Osteocyte (in vitro differentiated cells): ENCODE data around the gene ARHGAP22. TPM values are rescaled to one million over a fixed set of nuclear protein-coding genes. Genes with fewer than 3 reads are reported as not detected.
"Not testable (repeated sequence)": the region's sequence is repeated elsewhere in the genome, so short reads cannot be mapped to it uniquely, and the experiment has no call there.

ENCODE experiments used
- DNase-seq: peaks from one replicate; pipeline ENCODE4 v3.0.0; 2021; ENCODE audit warnings: mixed read lengths; ENCODE audit not compliant: unreplicated experiment; ENCODE audit errors: extremely low spot score
- H3K27ac Mint-ChIP-seq: one replicate; pipeline ENCODE4 v1.8.0; 2021; ENCODE audit warnings: mild to moderate bottlenecking, mixed read lengths; ENCODE audit not compliant: unreplicated experiment
- H3K27me3 Mint-ChIP-seq: one replicate; pipeline ENCODE4 v1.8.0; 2021; ENCODE audit warnings: mixed read lengths; ENCODE audit not compliant: unreplicated experiment
- H3K36me3 Mint-ChIP-seq: one replicate; pipeline ENCODE4 v1.8.0; 2021; ENCODE audit warnings: mixed read lengths; ENCODE audit not compliant: unreplicated experiment
- H3K4me1 Mint-ChIP-seq: one replicate; pipeline ENCODE4 v1.8.0; 2021; ENCODE audit warnings: mixed read lengths; ENCODE audit not compliant: unreplicated experiment
- H3K4me3 Mint-ChIP-seq: one replicate; pipeline ENCODE4 v1.8.0; 2021; ENCODE audit warnings: mild to moderate bottlenecking, moderate library complexity, mixed read lengths; ENCODE audit not compliant: unreplicated experiment
- H3K9me3 Mint-ChIP-seq: one replicate; pipeline ENCODE4 v1.8.0; 2021; ENCODE audit warnings: mixed read lengths; ENCODE audit not compliant: unreplicated experiment
- CTCF ChIP-seq: fragments of 200-600 bp; sonication (generic); IDR thresholded peaks from 2 replicates; pipeline ENCODE4 v1.5.0; 2021; ENCODE audit warnings: antibody characterized with exemption, mild to moderate bottlenecking, moderate library complexity
- total RNA-seq: library from RNA; stranded (reverse); gene quantifications from 2 replicates; pipeline ENCODE4 v1.2.1, GENCODE V29; 2021

The ARHGAP22 gene
- total RNA-seq, 1 donor from 2014 or later = 0.64 TPM

GRCh38 chr10:48651293-48651692 lies 46.4 kb upstream of the ARHGAP22 start:
- Mint-ChIP-seq H3K27ac (no peak overlapping the region), H3K9me3 (no peaks in the 10 kb centered on the region), H3K4me1 (no peaks in the 10 kb centered on the region), H3K4me3 (no peak overlapping the region), H3K27me3 (peaks cover 38% of the 10 kb centered on the region), H3K36me3 (no peaks in the 10 kb centered on the region)
- DNase-seq = peak; percentile 62
- no peak for TF ChIP-seq CTCF

DNA sequence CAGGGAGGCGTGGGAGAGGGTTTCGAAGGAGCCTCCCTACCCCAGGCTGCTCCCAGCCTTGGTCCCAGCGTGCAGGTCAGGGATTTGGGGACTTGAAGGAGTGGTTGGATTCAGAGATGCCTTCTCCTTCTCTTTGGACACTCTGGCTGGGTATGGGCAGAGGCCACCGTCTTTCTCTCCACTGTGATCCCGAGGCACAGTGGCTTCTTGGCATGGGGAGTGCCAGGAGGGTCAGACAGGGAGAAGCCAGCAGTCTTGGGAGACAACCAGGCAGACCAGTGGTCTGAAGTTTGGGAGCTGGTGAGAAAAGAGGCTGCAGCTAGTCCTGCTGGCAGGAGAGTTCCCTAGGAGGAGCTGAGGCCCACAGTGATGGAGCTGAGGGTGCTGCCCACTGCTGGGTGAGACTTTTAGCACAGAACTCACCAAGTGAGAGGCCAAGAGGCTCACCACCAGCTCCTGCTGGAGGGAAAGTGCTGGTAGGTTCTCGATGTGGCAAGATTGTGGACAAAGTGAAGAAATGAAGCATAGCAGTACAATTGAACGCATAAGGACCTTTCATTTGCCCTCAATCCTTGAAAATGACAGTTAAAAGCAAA lies 44.6 kb upstream of the ARHGAP22 start:
- no peak for TF ChIP-seq CTCF
- peak; percentile 63 for DNase-seq
- Mint-ChIP-seq H3K27me3 (peaks cover 44% of the 10 kb centered on the region), H3K9me3 (no peaks in the 10 kb centered on the region), H3K4me3 (no peak overlapping the region), H3K4me1 (no peaks in the 10 kb centered on the region), H3K36me3 (no peaks in the 10 kb centered on the region), H3K27ac (no peak overlapping the region)

GRCh38 chr10:48648172-48648942 lies 43.5 kb upstream of the ARHGAP22 start:
- no peaks in the 10 kb centered on the region for H3K9me3 Mint-ChIP-seq
- no peak overlapping the region for H3K4me3 Mint-ChIP-seq
- no peaks in the 10 kb centered on the region for H3K36me3 Mint-ChIP-seq
- H3K4me1 Mint-ChIP-seq = no peaks in the 10 kb centered on the region
- TF ChIP-seq CTCF = no peak
- no peak overlapping the region for H3K27ac Mint-ChIP-seq
- peak; percentile 81 for DNase-seq
- peaks cover 43% of the 10 kb centered on the region for H3K27me3 Mint-ChIP-seq

DNA sequence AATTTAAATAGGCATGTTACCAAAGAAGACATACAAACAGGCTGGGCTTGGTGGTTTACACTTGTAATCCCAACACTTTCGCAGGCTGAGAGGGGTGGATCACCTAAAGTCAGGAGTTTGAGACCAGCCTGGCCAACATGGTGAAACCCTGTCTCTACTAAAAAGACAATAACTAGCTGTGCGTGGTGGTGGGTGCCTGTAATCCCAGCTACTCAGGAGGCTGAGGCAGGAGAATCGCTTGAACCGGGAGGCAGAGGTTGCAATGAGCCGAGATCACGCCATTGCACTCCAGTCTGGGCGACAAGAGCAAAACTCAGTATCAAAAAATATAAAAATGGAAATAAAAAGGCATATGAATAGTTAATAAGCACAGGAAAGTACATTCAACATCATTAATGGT lies 42.2 kb upstream of the ARHGAP22 start:
- H3K9me3 Mint-ChIP-seq, H3K36me3 Mint-ChIP-seq, H3K4me1 Mint-ChIP-seq, H3K4me3 Mint-ChIP-seq, H3K27ac Mint-ChIP-seq, DNase-seq: not testable (repeated sequence)
- H3K27me3 Mint-ChIP-seq = peaks cover 41% of the 10 kb centered on the region

- Mint-ChIP-seq H3K36me3 (no peaks in the 10 kb centered on the region), H3K27me3 (peaks cover 31% of the 10 kb centered on the region), H3K27ac (no peak overlapping the region), H3K4me3 (no peak overlapping the region), H3K4me1 (no peaks in the 10 kb centered on the region), H3K9me3 (peaks cover 5% of the 10 kb centered on the region)
- no peak for DNase-seq
- TF ChIP-seq CTCF = no peak
Measured at GRCh38 chr10:48645600-48645999, 40.7 kb upstream of the ARHGAP22 start.

GRCh38 chr10:48641099-48641690 lies 36.3 kb upstream of the ARHGAP22 start:
- Mint-ChIP-seq H3K27me3 (peaks cover 22% of the 10 kb centered on the region), H3K9me3 (peaks cover 13% of the 10 kb centered on the region)
- not testable (repeated sequence) for H3K4me1 Mint-ChIP-seq, H3K36me3 Mint-ChIP-seq, DNase-seq, H3K27ac Mint-ChIP-seq, H3K4me3 Mint-ChIP-seq
